Superior temporal gyrus (tissue), 1 donor: ENCODE data around the gene GUCD1.
"Not testable (repeated sequence)": the region's sequence is repeated elsewhere in the genome, so short reads cannot be mapped to it uniquely, and the experiment has no call there.

ENCODE experiments used
- DNase-seq: peaks from one replicate; pipeline ENCODE4 v3.0.0-alpha.2; 2016; ENCODE audit errors: extremely low spot score

GUCD1 gene

GRCh38 chr22:24565077-24565476 lies 10.1 kb upstream of the GUCD1 start:
- DNase-seq: no peak

DNA sequence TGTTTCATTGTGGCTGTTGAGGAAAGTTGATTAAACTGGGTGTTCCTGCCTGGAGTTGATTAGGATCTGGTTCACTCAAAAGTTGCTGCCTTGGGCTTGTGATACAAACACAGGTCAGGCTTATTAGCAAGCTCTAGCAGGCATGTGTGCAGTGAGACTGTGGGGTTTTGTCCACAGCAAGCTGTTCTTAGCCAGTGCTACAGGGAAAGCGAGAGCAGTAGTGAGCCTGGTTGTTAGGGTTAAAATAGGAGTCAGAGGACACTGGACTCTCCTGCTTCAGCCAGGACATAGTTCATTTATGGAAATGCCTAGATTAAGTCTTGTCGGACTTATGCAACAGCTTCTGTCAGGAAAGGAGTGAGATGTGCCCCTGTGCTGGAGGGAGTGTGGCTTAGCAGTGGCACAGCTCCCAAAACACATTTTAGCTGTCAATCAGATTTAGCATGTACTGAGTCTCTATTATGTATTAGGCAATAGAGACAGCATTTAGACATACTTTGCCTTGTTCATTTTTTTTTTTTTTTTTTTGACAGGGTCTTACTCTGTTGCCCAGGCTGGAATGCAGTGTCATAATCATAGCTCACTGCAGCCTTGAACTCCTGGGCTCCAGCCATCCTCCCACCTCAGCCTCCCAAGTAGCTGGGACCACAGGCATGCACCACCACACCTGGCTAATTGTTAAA lies 9.6 kb upstream of the GUCD1 start:
- no peak for DNase-seq

GRCh38 chr22:24563246-24563645 lies 8.3 kb upstream of the GUCD1 start:
- no peak for DNase-seq

DNA sequence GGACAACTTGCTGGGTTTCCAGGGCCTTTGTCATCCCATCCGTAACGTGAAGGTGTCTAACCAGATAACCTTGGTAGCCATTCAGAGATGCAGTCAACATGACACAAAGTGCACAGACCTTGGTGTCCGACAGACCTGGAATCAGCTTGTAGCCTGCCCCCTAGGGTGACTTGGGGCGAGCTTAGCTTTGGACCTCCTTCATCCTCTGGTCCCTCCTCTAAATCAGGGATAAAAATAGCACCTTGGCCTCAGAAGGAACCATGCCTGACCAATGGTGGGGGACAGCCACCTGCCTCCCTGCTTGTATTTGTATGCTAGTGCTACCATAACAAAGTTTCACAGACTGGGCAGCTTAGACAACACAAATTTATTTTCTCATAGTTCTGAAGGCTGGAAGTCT lies 4.5 kb upstream of the GUCD1 start:
- DNase-seq: no peak

DNA sequence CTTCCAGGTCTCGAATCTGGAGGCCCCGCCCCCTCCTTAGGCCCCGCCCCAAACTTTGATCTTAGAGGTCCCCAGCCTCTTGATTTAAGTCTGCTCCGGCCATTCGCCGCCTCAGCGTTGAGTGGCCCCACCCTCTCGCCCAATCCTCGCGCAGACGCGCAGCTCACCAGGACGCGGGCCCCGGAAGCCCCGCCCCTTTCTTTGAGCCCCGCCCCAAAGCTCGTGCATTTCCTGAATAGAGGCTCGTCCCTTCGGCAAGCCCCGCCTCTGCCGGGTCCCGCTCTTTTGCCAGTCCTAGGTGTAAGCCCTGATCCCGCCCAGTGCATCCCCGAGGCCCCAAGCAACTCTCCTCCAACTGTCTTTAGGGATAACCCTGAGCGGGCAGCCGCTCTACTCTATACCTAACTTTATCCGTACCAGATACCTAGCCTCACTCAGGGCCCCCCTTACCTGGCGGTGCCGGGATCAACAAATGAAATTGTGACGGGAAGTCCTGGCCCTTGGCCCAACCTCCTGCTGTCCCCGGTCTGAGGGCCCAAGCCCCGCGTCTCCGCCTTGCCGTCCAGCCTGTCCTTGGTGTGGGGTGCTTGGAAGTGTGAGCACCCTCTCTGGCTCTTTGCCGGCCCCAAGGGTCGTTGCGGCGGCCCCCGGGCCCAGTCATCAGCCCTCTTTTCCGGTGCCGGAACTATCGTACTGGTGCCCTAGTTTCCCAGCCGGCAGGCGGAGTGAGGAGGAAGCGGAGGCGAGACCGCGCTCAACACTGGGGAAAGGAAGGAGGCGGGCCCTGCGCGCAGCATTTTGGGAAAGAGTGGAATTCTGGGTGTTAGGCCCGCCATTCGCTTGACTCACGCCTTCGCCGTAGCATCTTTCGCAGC lies 464 bp upstream of the GUCD1 start, which contains the start of gene SNRPD3:
TSS of gene SNRPD3 (plus strand) at position 835 of the 875 bp plus-strand sequence. CDS start 1,676 bp downstream, outside the sequence.
- DNase-seq: peak; percentile 98

DNA sequence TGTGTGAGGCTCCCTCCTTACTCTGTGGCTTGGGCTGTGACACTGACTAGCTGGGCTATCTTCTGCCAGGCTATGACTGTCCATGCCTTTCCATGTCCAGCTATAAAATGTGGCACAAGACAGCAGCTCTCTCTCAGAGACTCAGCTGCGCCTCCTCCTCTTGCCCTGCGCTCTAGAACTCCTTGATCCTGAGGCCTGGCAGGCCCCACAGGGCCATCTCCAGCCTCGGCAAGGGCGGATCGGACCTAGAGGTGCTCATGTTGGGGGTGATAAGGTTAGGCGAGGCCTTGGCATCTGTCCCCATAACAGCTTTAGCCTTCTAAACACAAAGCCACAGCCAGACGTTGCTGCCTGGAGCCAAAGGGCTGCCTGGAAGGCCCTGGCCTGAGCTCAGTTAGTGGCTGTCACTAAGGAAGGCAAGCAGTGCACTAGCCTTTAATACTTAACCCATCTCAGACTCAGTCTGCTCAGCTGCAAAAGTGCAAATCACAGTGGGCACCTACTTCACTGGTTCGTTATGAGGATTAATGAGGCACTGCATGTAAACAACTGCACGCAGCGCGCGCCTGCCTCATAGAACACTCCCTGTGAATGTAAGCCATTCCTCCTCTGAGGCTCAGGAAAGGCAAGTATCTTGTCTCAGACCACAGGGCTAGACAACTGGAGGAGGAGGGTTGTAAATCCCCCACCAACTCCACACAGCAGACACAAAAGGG lies 1.2 kb downstream of the GUCD1 start:
- DNase-seq: peak; percentile 17

- DNase-seq: not testable (repeated sequence)
These were observed 2.2 kb downstream of the GUCD1 start for GRCh38 chr22:24552503-24553286.

DNA sequence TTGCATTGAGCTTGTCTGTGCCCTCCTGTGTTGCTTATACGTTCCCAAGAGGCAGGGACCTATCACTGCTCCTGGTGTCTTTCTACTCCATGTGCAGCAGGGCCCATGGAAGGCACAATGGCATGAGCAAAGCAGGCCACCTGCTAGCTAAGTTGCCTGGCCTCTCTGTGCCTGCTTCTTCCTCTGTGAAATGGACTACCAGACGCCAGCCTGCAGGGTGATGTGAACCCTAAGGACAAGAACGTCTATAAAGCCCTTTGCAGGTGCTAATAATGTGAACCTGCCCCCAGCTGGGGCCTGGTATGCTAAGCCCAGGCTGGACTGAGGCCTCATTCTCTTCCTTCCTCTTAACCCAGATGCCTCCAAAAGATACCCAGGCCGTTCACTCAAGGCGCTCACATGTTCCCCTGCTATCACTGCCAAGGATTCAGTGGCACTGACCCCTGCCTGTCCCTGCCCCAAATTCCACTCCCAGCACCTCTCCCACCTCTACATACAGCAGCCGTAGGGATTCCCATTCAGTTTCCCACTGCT lies 4.0 kb downstream of the GUCD1 start:
- DNase-seq: no peak

GRCh38 chr22:24550028-24550901 lies 4.7 kb downstream of the GUCD1 start:
- DNase-seq: no peak

- no peak for DNase-seq
These were observed 6.1 kb downstream of the GUCD1 start for GRCh38 chr22:24548812-24549211.

- DNase-seq: no peak
These were observed 11.2 kb downstream of the GUCD1 start for GRCh38 chr22:24543679-24544243.

DNA sequence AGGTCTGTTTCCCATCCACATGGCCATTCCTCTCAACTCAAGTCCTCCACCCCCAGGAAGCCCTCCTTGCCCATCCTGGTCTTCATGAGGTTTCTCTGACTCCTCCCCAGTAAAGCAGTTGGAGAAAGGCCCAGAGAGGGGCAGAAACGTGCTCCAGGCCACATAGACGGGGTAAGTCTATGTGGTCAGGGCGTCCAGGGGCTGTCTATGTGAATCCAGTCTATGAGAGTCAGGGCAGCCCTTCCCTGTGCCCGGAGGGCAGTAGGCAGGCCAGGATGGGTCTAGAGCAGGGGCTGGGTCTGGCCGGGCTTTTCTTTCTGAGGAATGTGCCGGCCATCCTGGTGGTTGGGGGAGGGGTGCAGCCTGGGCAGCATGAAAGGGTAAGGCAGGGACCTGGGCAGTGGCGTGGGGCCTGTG lies 11.7 kb downstream of the GUCD1 start:
- DNase-seq: no peak

- DNase-seq: peak; percentile 35
These were observed 12.3 kb downstream of the GUCD1 start for GRCh38 chr22:24542641-24543040.

GRCh38 chr22:24541681-24542515 lies 13.0 kb downstream of the GUCD1 start:
- DNase-seq: no peak

DNA sequence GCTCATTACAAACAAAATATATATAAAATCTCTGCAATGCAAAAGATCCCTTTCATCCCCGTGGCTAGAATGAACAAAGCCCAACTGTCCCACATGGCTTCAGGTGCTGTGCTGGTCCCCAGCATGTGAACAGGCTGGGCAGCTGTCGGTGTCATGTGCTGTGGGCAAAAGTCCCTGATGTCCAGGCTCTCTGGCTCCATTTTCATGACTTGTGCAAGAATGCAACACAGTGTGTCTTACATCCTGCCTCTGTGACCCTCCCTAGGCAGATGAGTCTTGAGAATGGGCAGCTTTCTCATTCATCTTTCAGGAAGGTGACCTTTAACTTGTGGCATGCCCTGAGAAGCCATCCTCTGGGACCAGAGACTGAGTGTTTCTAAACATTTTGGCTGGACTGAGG lies 14.5 kb downstream of the GUCD1 start:
- DNase-seq: no peak

GRCh38 chr22:24536089-24536488 lies 18.8 kb downstream of the GUCD1 start:
- DNase-seq: no peak

GRCh38 chr22:24535348-24535747 lies 19.6 kb downstream of the GUCD1 start:
- no peak for DNase-seq

DNA sequence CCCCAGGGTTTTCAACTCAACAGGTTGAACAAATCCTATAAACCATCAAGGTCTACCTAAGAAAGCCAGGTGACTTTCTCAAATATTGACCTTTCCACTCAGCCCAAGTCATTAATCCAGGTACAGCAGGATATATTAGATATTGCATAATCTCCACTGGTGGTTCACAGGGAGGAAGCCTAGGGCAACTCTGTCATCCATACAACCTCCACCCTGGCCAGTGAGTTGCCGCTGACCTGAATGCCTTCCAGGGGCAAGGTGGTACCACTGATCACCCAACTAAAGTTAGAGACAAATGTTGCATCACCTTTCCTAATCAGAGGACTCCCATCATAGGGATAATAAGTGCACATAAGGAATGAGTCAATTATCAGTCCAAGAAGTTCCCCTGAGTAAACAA lies 22.9 kb downstream of the GUCD1 start:
- DNase-seq: no peak

GRCh38 chr22:24530968-24531367 lies 24.0 kb downstream of the GUCD1 start:
- not testable (repeated sequence) for DNase-seq
